Astrocyte of the hippocampus (primary cell): ENCODE measurements around the gene FGF14.

Experiments used
- DNase-seq: peaks from one replicate; pipeline ENCODE4 v3.0.0; 2011; ENCODE audit warnings: low read depth, low spot score

FGF14 gene

GRCh38 chr13:101792189-101792588, 609.7 kb downstream of the FGF14 start:
- no peak for DNase-seq

GRCh38 chr13:101785858-101786257, 616.0 kb downstream of the FGF14 start:
- DNase-seq = peak; percentile 68

GRCh38 chr13:101784313-101784712, 617.5 kb downstream of the FGF14 start:
- no peak for DNase-seq

- DNase-seq = no peak
These were observed 618.3 kb downstream of the FGF14 start for GRCh38 chr13:101783554-101783953.

GRCh38 chr13:101780211-101780610, 621.6 kb downstream of the FGF14 start:
- DNase-seq = no peak

- DNase-seq = no peak
These were observed 622.7 kb downstream of the FGF14 start for GRCh38 chr13:101779147-101779546.

GRCh38 chr13:101775267-101775666, 626.6 kb downstream of the FGF14 start:
- no peak for DNase-seq

GRCh38 chr13:101774393-101774792, 627.5 kb downstream of the FGF14 start:
- no peak for DNase-seq

- DNase-seq = no peak
These were observed 628.8 kb downstream of the FGF14 start for GRCh38 chr13:101773062-101773461.

- no peak for DNase-seq
These were observed 634.7 kb downstream of the FGF14 start for GRCh38 chr13:101767131-101767530.

- peak; percentile 46 for DNase-seq
These were observed 638.7 kb downstream of the FGF14 start for GRCh38 chr13:101763191-101763590.

GRCh38 chr13:101757446-101758039, 644.3 kb downstream of the FGF14 start:
- DNase-seq = peak; percentile 59

- DNase-seq = peak; percentile 8
These were observed 646.5 kb downstream of the FGF14 start for GRCh38 chr13:101755228-101755887.

GRCh38 chr13:101752432-101752831, 649.4 kb downstream of the FGF14 start:
- DNase-seq = no peak

GRCh38 chr13:101751488-101751887, 650.4 kb downstream of the FGF14 start:
- peak; percentile 67 for DNase-seq

GRCh38 chr13:101749584-101749983, 652.3 kb downstream of the FGF14 start:
- DNase-seq = no peak

- no peak for DNase-seq
These were observed 654.8 kb downstream of the FGF14 start for GRCh38 chr13:101747039-101747438.

GRCh38 chr13:101746513-101746912, 655.3 kb downstream of the FGF14 start:
- DNase-seq = no peak

GRCh38 chr13:101739382-101740178, 662.3 kb downstream of the FGF14 start:
- DNase-seq = no peak

GRCh38 chr13:101738336-101738735, 663.5 kb downstream of the FGF14 start:
- no peak for DNase-seq

GRCh38 chr13:101736566-101736965, 665.3 kb downstream of the FGF14 start:
- no peak for DNase-seq

GRCh38 chr13:101730420-101731000, 671.3 kb downstream of the FGF14 start:
- peak; percentile 18 for DNase-seq
